HG03139 (cell line): Measurements from ENCODE around the gene CHCHD6.

Experiments
- ATAC-seq: cut with Tn5 transposase; IDR thresholded peaks from one replicate; pipeline ENCODE4 v1.9.1; 2021; ENCODE audit not compliant: unreplicated experiment

The CHCHD6 gene

GRCh38 chr3:127000761-127001160, 296.7 kb downstream of the CHCHD6 start:
- ATAC-seq = no peak

GRCh38 chr3:127001486-127002194, 297.6 kb downstream of the CHCHD6 start:
- no peak for ATAC-seq

GRCh38 chr3:127002195-127003174, 298.4 kb downstream of the CHCHD6 start:
- ATAC-seq = no peak

GRCh38 chr3:127003175-127003555, 299.1 kb downstream of the CHCHD6 start:
- no peak for ATAC-seq

GRCh38 chr3:127003601-127004280, 299.7 kb downstream of the CHCHD6 start:
- no peak for ATAC-seq

- ATAC-seq = no peak
Observed at GRCh38 chr3:127004641-127005397, 300.8 kb downstream of the CHCHD6 start.

GRCh38 chr3:127005864-127006500, 301.9 kb downstream of the CHCHD6 start:
- no peak for ATAC-seq

GRCh38 chr3:127006781-127007436, 302.9 kb downstream of the CHCHD6 start:
- ATAC-seq = no peak

- no peak for ATAC-seq
Observed at GRCh38 chr3:127008236-127008635, 304.2 kb downstream of the CHCHD6 start.

GRCh38 chr3:127009531-127009930, 305.5 kb downstream of the CHCHD6 start:
- no peak for ATAC-seq
